ENCODE data around the gene PIP5K1C. TPM values are rescaled to one million over a fixed set of nuclear protein-coding genes. Genes with fewer than 3 reads are reported as not detected.

Gene PIP5K1C
- total RNA-seq, 3 donors from 2014 or later (not counting 1 experiment from before 2014, with no cell fraction given): 35.0 to 49.2 (median 36.8) TPM

DNA sequence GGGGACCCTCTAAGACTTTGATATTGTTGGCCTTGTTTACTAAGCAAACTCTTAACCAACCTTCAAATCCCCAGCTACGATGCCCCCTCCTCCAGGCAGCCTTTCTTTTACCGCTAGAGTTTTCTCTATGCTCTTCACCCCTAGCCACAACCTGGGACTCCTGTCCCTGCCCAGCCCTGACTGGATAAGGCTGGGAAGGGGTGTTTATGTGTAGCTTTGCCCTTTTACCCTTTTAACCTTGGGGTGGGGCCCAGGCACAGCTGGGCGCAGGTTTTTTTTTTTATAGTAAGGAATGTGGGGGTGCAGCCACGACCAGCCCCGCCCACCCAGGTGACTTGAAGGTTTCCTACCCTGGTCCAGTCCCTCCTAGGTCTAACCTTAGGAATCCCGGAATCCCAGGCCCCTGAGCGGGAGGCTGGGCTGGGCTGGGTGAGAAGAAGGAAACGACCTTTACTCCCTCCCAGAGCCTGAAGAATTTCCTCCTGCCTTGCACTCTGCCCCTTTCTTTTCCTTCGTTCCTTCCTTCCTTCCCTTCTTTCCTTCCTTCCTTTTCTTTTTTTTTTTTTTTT lies 20.2 kb upstream of the PIP5K1C start:
- H3K27ac ChIP-seq (ENCODE audit: low read length): no peak overlapping the region
- no peaks in the 10 kb centered on the region for H3K9me3 ChIP-seq (ENCODE audit: control insufficient read depth, insufficient read depth, low read length)
- Mint-ChIP-seq H3K27me3 (ENCODE audit: low read depth in 2 of 2) (peaks cover 0 to 23% of the 10 kb centered on the region in 2 donors), H3K27ac (peak overlapping the region in 1 of 2 donors; percentile 36), H3K4me1 (peaks cover 0 to 16% of the 10 kb centered on the region in 2 donors), H3K9me3 (no peaks in the 10 kb centered on the region), H3K36me3 (no peaks in the 10 kb centered on the region), H3K4me3 (peak overlapping the region; percentile 64)
- peaks cover 19% of the 10 kb centered on the region for H3K4me1 ChIP-seq (ENCODE audit: control insufficient read depth, insufficient read depth, low read length)
- 44% methylated on average over 9 of the region's 9 CpGs for WGBS (ENCODE audit: insufficient coverage)
- ATAC-seq (no peak), DNase-seq (no peak)
- no peaks in the 10 kb centered on the region for H3K36me3 ChIP-seq (ENCODE audit: control insufficient read depth, insufficient read depth, low read length)
- TF ChIP-seq, protein P1, sequence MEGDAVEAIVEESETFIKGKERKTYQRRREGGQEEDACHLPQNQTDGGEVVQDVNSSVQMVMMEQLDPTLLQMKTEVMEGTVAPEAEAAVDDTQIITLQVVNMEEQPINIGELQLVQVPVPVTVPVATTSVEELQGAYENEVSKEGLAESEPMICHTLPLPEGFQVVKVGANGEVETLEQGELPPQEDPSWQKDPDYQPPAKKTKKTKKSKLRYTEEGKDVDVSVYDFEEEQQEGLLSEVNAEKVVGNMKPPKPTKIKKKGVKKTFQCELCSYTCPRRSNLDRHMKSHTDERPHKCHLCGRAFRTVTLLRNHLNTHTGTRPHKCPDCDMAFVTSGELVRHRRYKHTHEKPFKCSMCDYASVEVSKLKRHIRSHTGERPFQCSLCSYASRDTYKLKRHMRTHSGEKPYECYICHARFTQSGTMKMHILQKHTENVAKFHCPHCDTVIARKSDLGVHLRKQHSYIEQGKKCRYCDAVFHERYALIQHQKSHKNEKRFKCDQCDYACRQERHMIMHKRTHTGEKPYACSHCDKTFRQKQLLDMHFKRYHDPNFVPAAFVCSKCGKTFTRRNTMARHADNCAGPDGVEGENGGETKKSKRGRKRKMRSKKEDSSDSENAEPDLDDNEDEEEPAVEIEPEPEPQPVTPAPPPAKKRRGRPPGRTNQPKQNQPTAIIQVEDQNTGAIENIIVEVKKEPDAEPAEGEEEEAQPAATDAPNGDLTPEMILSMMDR (IDR thresholded peaks at IDR 0.05): no peak
- no peak overlapping the region for H3K4me3 ChIP-seq (ENCODE audit: low read length)
- peaks cover 29% of the 10 kb centered on the region for H3K27me3 ChIP-seq (ENCODE audit: control insufficient read depth, insufficient read depth, low read length)
- intact Hi-C loops (cut with micrococcal nuclease): loop anchor here (5.0 kb wide), 1 partner anchor 102 kb away; no protein-coding TSS in a partner anchor

DNA sequence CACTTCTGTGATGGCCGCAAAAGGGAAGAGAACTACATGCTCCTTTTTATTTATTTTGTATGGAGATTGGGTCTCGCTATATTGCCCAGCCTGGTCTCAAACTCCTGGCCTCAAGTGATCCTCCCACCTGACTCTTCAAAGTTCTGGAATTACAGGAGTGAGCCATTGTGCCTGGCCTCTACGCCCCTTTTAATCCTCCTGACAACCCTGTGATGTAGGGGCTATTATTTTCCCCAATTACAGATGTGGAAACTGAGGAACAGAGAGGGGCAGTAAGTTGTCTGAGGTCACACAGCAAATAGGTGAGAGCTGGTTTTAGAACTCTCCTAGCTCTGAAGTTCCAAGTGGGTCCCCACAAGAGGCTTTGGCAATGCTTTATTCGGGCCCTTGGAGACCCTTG lies 19.6 kb upstream of the PIP5K1C start:
- H3K9me3 ChIP-seq (ENCODE audit: control insufficient read depth, insufficient read depth, low read length): no peaks in the 10 kb centered on the region
- no peaks in the 10 kb centered on the region for H3K36me3 ChIP-seq (ENCODE audit: control insufficient read depth, insufficient read depth, low read length)
- Mint-ChIP-seq H3K36me3 (no peaks in the 10 kb centered on the region), H3K4me3 (no peak overlapping the region), H3K4me1 (peaks cover 0 to 16% of the 10 kb centered on the region in 2 donors), H3K9me3 (no peaks in the 10 kb centered on the region), H3K27me3 (ENCODE audit: low read depth in 2 of 2) (peaks cover 0 to 23% of the 10 kb centered on the region in 2 donors), H3K27ac (no peak overlapping the region)
- TF ChIP-seq, protein P1 (IDR thresholded peaks at IDR 0.05): no peak
- intact Hi-C loops (cut with micrococcal nuclease): loop anchor here (5.0 kb wide), 1 partner anchor 102 kb away; no protein-coding TSS in a partner anchor
- no peak overlapping the region for H3K4me3 ChIP-seq (ENCODE audit: low read length)
- no peak overlapping the region for H3K27ac ChIP-seq (ENCODE audit: low read length)
- peaks cover 29% of the 10 kb centered on the region for H3K27me3 ChIP-seq (ENCODE audit: control insufficient read depth, insufficient read depth, low read length)
- H3K4me1 ChIP-seq (ENCODE audit: control insufficient read depth, insufficient read depth, low read length): peaks cover 19% of the 10 kb centered on the region
- no peak for DNase-seq
- no peak for ATAC-seq
- WGBS (ENCODE audit: insufficient coverage): 95% methylated on average over 2 of the region's 4 CpGs

DNA sequence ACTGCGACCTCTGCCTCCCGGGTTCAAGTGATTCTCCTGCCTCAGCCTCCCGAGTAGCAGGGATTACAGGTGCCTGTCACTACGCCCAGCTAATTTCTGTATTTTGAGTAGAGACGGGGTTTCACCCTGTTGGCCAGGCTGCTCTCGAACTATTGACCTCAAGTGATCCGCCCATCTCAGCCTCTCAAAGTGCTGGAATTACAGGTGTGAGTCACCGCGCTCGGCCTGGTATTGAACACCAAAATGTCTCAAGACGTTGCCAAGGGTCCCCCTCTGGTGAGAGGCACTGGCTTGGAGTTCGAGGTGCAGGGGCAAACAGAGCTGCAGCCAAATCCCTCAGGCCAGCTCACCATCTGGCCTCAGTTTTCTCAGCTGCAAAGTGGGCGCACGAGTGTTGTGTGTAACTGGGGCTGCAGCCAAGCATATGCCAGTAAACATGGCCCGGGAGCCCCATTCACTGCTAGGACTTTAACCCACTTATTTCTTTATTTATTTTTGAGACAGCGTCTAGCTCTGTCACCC lies 15.9 kb upstream of the PIP5K1C start:
- intact Hi-C loops (cut with micrococcal nuclease): no loop called here
- no peak for ATAC-seq
- 87% methylated on average over 16 of the region's 16 CpGs for WGBS (ENCODE audit: insufficient coverage)

More for the DNA sequence above, 15.9 kb upstream of the PIP5K1C start:
- Histone ChIP-seq H3K27me3 (ENCODE audit: control insufficient read depth, insufficient read depth, low read length) (peaks cover 17% of the 10 kb centered on the region), H3K4me1 (ENCODE audit: control insufficient read depth, insufficient read depth, low read length) (peaks cover 8% of the 10 kb centered on the region), H3K4me3 (ENCODE audit: low read length) (no peak overlapping the region), H3K36me3 (ENCODE audit: control insufficient read depth, insufficient read depth, low read length) (no peaks in the 10 kb centered on the region), H3K9me3 (ENCODE audit: control insufficient read depth, insufficient read depth, low read length) (no peaks in the 10 kb centered on the region), H3K27ac (ENCODE audit: low read length) (no peak overlapping the region)
- Mint-ChIP-seq H3K4me3 (no peak overlapping the region), H3K27me3 (ENCODE audit: low read depth in 2 of 2) (peaks cover 0 to 12% of the 10 kb centered on the region in 2 donors), H3K27ac (no peak overlapping the region), H3K4me1 (peaks cover 0 to 17% of the 10 kb centered on the region in 2 donors), H3K36me3 (no peaks in the 10 kb centered on the region), H3K9me3 (no peaks in the 10 kb centered on the region)
- DNase-seq: no peak
- TF ChIP-seq, protein P1 (IDR thresholded peaks at IDR 0.05): no peak
